ENCODE results near the gene FAM3B.
"Not testable (repeated sequence)": the region's sequence is repeated elsewhere in the genome, so short reads cannot be mapped to it uniquely, and the experiment has no call there.

The FAM3B gene

GRCh38 chr21:41349619-41350390 is 33.2 kb downstream of the FAM3B start:
- TF ChIP-seq CTCF (IDR thresholded peaks at IDR 0.05; ENCODE audit: low read length, missing control alignments), result no peak
- no peak for DNase-seq (ENCODE audit: low read depth)

GRCh38 chr21:41350436-41351155 is 34.0 kb downstream of the FAM3B start:
- TF ChIP-seq CTCF (IDR thresholded peaks at IDR 0.05; ENCODE audit: low read length, missing control alignments), result no peak
- no peak for DNase-seq (ENCODE audit: low read depth)
- H3K4me3 ChIP-seq (replicated peaks; ENCODE audit: low read depth, low read length), result no peak overlapping the region

More at GRCh38 chr21:41349619-41350390, 33.2 kb downstream of the FAM3B start:
- H3K4me3 ChIP-seq (replicated peaks; ENCODE audit: low read depth, low read length), result no peak overlapping the region

GRCh38 chr21:41357546-41357945 is 40.9 kb downstream of the FAM3B start:
- no peak for TF ChIP-seq CTCF (IDR thresholded peaks at IDR 0.05; ENCODE audit: low read length, missing control alignments)
- DNase-seq (ENCODE audit: low read depth), result no peak
- H3K4me3 ChIP-seq (replicated peaks; ENCODE audit: low read depth, low read length), result no peak overlapping the region

GRCh38 chr21:41358193-41359166 is 41.9 kb downstream of the FAM3B start:
- H3K4me3 ChIP-seq (replicated peaks; ENCODE audit: low read depth, low read length), result no peak overlapping the region
- TF ChIP-seq CTCF (IDR thresholded peaks at IDR 0.05; ENCODE audit: low read length, missing control alignments), result no peak
- no peak for DNase-seq (ENCODE audit: low read depth)

- H3K4me3 ChIP-seq (replicated peaks; ENCODE audit: low read depth, low read length), result no peak overlapping the region
- no peak for TF ChIP-seq CTCF (IDR thresholded peaks at IDR 0.05; ENCODE audit: low read length, missing control alignments)
- DNase-seq (ENCODE audit: low read depth), result no peak
These were observed 42.7 kb downstream of the FAM3B start for GRCh38 chr21:41359286-41359685.

- H3K4me3 ChIP-seq (replicated peaks; ENCODE audit: low read depth, low read length); DNase-seq (ENCODE audit: low read depth): not testable (repeated sequence)
These were observed 43.1 kb downstream of the FAM3B start for GRCh38 chr21:41359754-41360071.

Data from fibroblast of pulmonary artery (primary cell).